HL-60 (cell line): ENCODE results near the gene PLEKHG3.

Source experiments
- CTCF ChIP-seq: IDR thresholded peaks from one replicate; pipeline ENCODE4 v1.5.1; 2011; ENCODE audit warnings: low read length, control low read depth, inconsistent platforms; ENCODE audit not compliant: insufficient read depth
- GABPA ChIP-seq: IDR thresholded peaks from 2 replicates; pipeline ENCODE4 v1.6.1; 2012; ENCODE audit warnings: low read depth
- POLR2AphosphoS5 ChIP-seq: IDR thresholded peaks from 2 replicates; pipeline ENCODE4 v1.6.1; 2012; ENCODE audit warnings: low read depth
- SPI1 ChIP-seq: IDR thresholded peaks from 2 replicates; pipeline ENCODE4 v1.6.1; 2012; ENCODE audit warnings: low read depth, mild to moderate bottlenecking, borderline replicate concordance

GRCh38 chr14:64706119-64706592 lies 1.9 kb downstream of the PLEKHG3 start:
- no peak for TF ChIP-seq CTCF
- TF ChIP-seq GABPA: no peak
- no peak for TF ChIP-seq SPI1
- TF ChIP-seq POLR2AphosphoS5: no peak
